Activated CD8-positive, alpha-beta T cell treated with anti-CD3 and anti-CD28 coated beads for 36 hours (primary cell): ENCODE data around the gene ATP6V1B1. TPM values are rescaled to one million over a fixed set of nuclear protein-coding genes. Genes with fewer than 3 reads are reported as not detected.

Source experiments
- ATAC-seq: fragments of 200-7000 bp; cut with Tn5 transposase; one replicate; pipeline ENCODE4 v1.10.0; 2021; ENCODE audit warnings: mild to moderate bottlenecking, moderate library complexity
- CTCF ChIA-PET: fragments of 350-600 bp; sonication (Branson Sonifier 250); formaldehyde crosslinking; loops from one replicate; lab custom pipeline; 2021; ENCODE audit warnings: antibody characterized with exemption; lab: Charles Lee
- POLR2A ChIA-PET: fragments of 350-600 bp; sonication (Branson Sonifier 250); formaldehyde crosslinking; loops from one replicate; lab custom pipeline; 2021; ENCODE audit warnings: antibody characterized with exemption; lab: Charles Lee
- DNase-seq: peaks from one replicate; pipeline ENCODE4 v3.0.0-alpha.2; 2020
- H3K27ac Mint-ChIP-seq: one replicate; pipeline ENCODE4 v1.8.0; 2021; ENCODE audit warnings: mild to moderate bottlenecking, mixed read lengths
- H3K27me3 Mint-ChIP-seq: one replicate; pipeline ENCODE4 v1.8.0; 2021; ENCODE audit warnings: mixed read lengths
- H3K36me3 Mint-ChIP-seq: one replicate; pipeline ENCODE4 v1.8.0; 2021; ENCODE audit warnings: low read depth, mixed read lengths
- H3K4me1 Mint-ChIP-seq: one replicate; pipeline ENCODE4 v1.8.0; 2021; ENCODE audit warnings: low read depth, mixed read lengths
- H3K4me3 Mint-ChIP-seq: one replicate; pipeline ENCODE4 v1.8.0; 2021; ENCODE audit warnings: mild to moderate bottlenecking, moderate library complexity, mixed read lengths
- H3K9me3 Mint-ChIP-seq: one replicate; pipeline ENCODE4 v1.8.0; 2021; ENCODE audit warnings: mixed read lengths
- CTCF ChIP-seq: fragments of 200-600 bp; IDR thresholded peaks from one replicate; pipeline ENCODE4 v1.8.0; 2022; ENCODE audit warnings: antibody characterized with exemption, mild to moderate bottlenecking
- intact Hi-C: fragments of 100-400 bp; cut with micrococcal nuclease; formaldehyde crosslinking; loops from one replicate; pipeline ENCODE4 v1.10.0; 2022
- total RNA-seq, 2 experiments: library from RNA; stranded (reverse); gene quantifications; one replicate each; pipeline ENCODE4 v1.2.3, GENCODE V29; 2021

The ATP6V1B1 gene
- total RNA-seq, 2 experiments from 2014 or later = not detected

- Mint-ChIP-seq H3K4me1 (no peaks in the 10 kb centered on the region), H3K4me3 (no peak overlapping the region), H3K27ac (no peak overlapping the region), H3K9me3 (no peaks in the 10 kb centered on the region), H3K36me3 (no peaks in the 10 kb centered on the region), H3K27me3 (no peaks in the 10 kb centered on the region)
- no peak for ATAC-seq
- DNase-seq = no peak
- ChIA-PET CTCF (interaction anchor here (0.8 to 8.5 kb wide), 6 partner anchors 20 to 137 kb away, joined by 3 to 135 read pairs (median 4); partner anchors contain the start of gene FIGLA), POLR2A (no interaction called here)
- intact Hi-C loops = no loop called here
- TF ChIP-seq CTCF = no peak
Observed at GRCh38 chr2:70926042-70926441, 9.7 kb upstream of the ATP6V1B1 start.

- intact Hi-C loops = no loop called here
- H3K9me3 Mint-ChIP-seq = no peaks in the 10 kb centered on the region
- no peaks in the 10 kb centered on the region for H3K36me3 Mint-ChIP-seq
- DNase-seq (no peak), ATAC-seq (no peak)
- TF ChIP-seq CTCF = no peak
- peaks cover 2% of the 10 kb centered on the region for H3K27me3 Mint-ChIP-seq
- H3K4me3 Mint-ChIP-seq = no peak overlapping the region
- H3K27ac Mint-ChIP-seq = no peak overlapping the region
- H3K4me1 Mint-ChIP-seq = no peaks in the 10 kb centered on the region
- ChIA-PET CTCF (interaction anchor here (3.1 to 8.5 kb wide), 2 partner anchors 57 to 138 kb away, joined by 16 to 135 read pairs; partner anchors contain the start of gene FIGLA), POLR2A (interaction anchor here (0.6 kb wide), 1 partner anchor 216 kb away, joined by 4 read pairs; no protein-coding TSS in a partner anchor)
Observed at GRCh38 chr2:70927138-70927537, 8.6 kb upstream of the ATP6V1B1 start.

- no peak for ATAC-seq
Observed at GRCh38 chr2:70927641-70928040, 8.1 kb upstream of the ATP6V1B1 start.

GRCh38 chr2:70928366-70928765, 7.3 kb upstream of the ATP6V1B1 start:
- DNase-seq = no peak

More at GRCh38 chr2:70927641-70928040, 8.1 kb upstream of the ATP6V1B1 start:
- peaks cover 3% of the 10 kb centered on the region for H3K27me3 Mint-ChIP-seq
- ChIA-PET POLR2A (no interaction called here), CTCF (interaction anchor here (8.5 kb wide), 1 partner anchor 57 kb away, joined by 135 read pairs; no protein-coding TSS in a partner anchor)
- no peak overlapping the region for H3K4me3 Mint-ChIP-seq
- H3K4me1 Mint-ChIP-seq = no peaks in the 10 kb centered on the region
- TF ChIP-seq CTCF = no peak
- no peaks in the 10 kb centered on the region for H3K36me3 Mint-ChIP-seq
- H3K9me3 Mint-ChIP-seq = no peaks in the 10 kb centered on the region
- H3K27ac Mint-ChIP-seq = no peak overlapping the region
- intact Hi-C loops = no loop called here
- DNase-seq = no peak

More at GRCh38 chr2:70928366-70928765, 7.3 kb upstream of the ATP6V1B1 start:
- no peak for ATAC-seq
- Mint-ChIP-seq H3K4me3 (no peak overlapping the region), H3K36me3 (no peaks in the 10 kb centered on the region), H3K27ac (no peak overlapping the region), H3K4me1 (no peaks in the 10 kb centered on the region), H3K27me3 (peaks cover 3% of the 10 kb centered on the region), H3K9me3 (no peaks in the 10 kb centered on the region)
- intact Hi-C loops = no loop called here
- ChIA-PET CTCF (interaction anchor here (0.9 kb wide), 1 partner anchor 68 kb away, joined by 3 read pairs; no protein-coding TSS in a partner anchor), POLR2A (no interaction called here)
- TF ChIP-seq CTCF = no peak
